GM18873 (cell line): ENCODE results near the gene TRIM2.

Experiments used
- ATAC-seq: cut with Tn5 transposase; IDR thresholded peaks from one replicate; pipeline ENCODE4 v1.9.1; 2021; ENCODE audit warnings: mild to moderate bottlenecking, moderate library complexity, moderate number of reproducible peaks; ENCODE audit not compliant: unreplicated experiment, low FRiP score

Gene TRIM2

DNA sequence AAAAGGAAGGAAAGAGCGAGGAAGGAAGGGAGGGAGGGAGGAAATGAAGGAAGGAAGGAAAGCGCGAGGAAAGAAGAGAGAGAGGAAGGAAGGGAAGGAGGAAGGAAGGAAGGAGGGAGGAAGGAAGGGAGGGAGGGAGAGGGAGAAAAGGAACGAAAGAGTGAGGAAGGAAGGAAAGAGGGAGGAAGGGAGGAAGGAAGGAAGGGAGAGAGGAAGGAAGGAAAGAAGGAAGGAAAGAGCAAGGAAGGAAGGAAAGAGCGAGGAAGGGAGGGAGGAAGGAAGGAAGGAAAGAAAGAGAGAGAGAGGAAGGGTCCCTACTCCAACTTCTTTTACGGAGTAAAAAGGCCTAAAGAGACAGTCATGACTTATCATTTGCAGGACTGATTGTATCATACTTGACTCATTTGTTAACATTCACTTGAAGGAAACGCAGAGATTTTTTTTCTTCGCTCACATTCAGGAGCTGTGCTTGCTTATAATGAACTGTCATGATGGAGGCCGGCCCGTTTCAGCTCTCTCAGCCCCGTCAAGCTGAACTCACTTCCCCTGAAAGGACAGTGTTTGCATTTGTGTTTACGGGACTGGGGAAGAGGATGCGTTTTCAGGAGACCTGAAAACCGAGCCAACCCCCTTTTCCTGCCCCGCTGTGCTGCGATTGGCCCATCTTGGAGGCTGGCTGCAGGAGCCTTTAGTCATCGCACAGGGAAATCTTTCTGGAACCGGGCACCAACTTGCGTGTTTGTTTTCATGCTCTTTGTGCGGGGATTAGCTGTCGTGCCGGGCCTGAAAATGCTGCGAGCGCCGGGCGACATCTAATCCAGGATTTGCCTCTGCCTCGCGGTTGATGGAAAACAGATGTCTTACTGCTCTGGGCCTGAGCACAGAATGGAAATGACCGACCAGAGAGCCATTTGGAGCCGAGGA, 17.8 kb downstream of the TRIM2 start:
- peak; percentile 40 for ATAC-seq

DNA sequence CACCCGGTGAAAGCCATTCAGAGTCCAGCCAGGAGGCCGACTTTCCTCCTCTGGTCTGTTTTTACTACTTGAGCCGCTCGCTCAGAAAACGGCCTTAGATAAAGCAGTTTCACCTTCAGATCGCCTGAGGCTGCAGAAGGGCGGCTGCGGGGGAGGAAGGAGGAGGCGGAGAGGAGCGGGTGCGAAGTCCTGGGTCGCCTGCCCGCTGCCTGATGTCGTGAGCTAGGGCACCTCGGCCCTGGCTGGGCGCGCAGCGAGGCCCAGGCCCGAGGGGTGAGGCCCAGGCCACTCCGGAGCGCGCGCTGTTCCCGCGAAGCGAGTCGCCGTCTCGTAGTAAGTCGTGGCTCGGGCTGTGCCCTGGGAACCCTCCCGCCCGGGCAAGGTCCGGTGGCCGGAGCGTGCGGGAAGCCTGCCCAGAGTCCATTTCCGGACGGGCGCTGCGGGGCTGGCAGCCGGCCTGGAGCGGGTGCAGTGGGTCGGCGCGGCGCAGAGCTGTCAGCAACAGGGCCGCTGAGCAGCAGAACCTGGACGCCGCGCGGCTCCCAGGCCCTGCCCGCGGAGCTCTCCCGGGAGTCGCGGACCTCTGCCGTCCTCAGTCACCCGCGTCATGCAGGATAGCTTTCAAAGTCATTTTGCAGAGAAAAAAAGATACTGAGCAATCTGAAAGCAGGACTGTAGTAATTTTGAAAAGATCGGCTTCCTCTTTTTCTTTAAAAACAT, 18.6 kb downstream of the TRIM2 start:
- peak; percentile 49 for ATAC-seq

DNA sequence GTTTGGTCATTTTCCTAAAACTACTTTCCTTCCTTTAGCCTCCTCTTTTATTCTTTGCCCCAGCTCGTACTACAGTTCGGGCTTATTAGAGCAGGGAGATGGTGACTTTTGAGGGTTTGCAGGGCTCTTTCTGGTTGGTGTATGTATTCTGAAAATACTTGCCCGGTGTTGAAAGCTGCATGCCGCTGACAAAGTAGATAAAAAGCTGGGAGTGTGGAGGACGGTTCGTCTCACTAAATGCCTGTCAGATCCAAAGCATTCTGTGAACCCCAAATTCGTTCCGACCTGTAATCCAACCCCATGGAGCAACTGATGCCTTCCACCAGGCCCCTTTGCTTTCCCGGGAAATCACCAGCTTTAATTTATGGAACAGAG, 19.2 kb downstream of the TRIM2 start:
- no peak for ATAC-seq

DNA sequence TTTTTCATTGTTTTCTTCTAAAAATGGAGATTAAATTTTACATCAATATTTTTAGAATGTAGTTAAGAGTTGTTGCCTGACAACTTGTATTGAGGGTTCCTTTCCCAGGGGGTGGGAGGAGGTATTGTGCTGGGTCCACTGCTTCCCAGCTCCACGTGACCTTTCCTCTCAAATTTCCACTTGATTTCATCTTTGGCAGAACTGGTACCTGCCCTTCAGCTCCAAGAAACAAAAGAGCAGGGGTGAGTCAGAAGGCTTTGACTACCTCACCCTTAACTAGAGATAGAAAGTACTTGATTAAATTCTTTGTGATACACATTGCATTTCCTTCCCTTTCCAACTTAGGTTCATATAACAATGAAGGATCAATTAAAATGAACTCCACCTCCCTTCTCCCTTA, 19.7 kb downstream of the TRIM2 start:
- ATAC-seq, result no peak

DNA sequence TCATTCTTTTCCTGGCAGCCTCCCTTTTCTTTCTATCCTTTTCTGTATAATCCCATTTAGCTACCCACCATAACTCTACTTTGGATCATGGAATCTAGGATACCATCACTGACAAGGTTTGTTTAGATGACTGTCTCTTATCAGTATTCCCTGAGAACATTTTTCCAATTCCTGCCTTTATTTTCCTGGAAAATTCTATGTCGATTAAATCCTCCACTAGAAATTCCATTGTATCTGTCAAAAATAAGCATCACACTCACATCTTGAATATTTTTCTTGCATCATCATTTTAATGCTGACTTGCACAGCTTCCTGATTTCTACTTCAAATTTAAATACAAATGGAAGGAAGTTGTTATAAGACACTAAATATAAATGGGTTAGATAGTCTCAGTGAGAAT, 20.2 kb downstream of the TRIM2 start:
- no peak for ATAC-seq

DNA sequence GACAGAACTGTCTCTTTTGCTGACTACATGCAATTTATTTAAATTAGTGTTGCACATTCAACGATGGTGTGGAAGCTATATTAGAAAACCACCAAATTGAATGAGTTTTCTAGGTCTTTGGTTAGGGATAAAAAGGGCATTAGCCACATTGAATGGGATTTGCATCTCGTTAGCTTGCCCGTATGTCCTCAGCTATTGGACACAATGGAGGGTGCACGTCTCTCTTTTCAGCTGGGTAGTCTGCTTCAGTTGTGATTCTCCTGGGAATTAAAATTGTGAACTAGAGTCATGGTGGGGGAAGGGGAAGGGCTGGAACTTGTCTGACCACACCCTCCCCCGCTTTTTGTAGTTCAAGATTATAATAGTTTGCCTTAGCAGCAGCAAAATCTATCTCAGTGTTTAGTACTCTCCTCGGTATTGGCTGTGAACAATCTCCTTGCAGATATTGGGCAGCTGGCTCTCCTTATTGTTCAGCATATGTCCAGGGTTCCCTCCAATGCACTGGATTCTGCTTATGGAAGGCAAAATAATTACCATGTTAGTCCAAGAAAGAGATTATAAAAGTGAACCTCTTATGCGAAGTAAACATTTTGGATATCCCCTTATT, 23.3 kb downstream of the TRIM2 start:
- ATAC-seq, result no peak

DNA sequence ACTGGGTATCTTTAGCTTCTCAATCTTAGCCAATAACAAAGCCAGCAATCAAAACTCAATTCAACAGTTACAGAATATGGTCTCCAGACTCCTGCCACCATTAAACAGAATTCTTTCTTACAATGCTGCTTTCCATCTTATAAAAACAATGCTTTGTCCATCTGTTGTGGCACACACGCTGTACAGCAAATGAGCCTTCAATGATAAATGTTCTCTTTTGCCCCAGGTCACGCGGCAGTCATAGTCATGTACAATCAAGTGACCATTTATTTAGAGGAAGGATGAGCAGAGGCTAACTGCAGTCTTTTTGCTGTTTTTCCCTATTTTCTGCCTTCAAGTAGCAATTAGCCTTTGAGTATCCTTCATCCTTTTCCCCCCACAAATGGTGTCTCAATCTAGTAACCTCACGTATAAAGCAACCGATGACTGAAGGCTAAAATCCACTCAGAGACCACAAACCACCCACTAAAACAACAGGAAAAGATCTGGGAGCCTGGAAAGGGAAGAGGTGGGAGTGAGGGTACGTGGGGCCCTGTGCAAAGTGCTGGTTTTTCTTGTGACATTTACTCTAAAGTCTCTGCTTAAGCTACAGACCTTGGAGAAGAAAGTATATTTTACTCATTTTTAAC, 24.4 kb downstream of the TRIM2 start:
- ATAC-seq, result no peak

DNA sequence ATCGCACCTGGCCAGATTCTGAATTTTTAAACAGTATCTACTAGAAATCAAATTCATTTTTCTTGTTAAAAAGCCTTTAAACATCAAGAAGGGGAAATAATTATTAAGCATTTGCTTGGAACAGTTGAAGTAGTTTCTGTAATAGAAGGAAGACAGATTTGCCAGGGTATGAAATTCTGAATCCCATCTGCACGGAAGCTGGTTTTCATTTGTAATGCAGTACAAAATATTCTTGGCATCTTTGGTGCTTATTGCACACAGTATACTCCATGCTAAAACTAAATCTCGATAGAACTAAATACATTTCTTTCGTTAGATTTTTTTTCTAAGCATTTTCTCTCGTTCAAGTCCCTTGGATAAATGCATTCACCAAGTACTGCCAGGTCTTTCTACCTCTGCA, 25.3 kb downstream of the TRIM2 start:
- no peak for ATAC-seq

DNA sequence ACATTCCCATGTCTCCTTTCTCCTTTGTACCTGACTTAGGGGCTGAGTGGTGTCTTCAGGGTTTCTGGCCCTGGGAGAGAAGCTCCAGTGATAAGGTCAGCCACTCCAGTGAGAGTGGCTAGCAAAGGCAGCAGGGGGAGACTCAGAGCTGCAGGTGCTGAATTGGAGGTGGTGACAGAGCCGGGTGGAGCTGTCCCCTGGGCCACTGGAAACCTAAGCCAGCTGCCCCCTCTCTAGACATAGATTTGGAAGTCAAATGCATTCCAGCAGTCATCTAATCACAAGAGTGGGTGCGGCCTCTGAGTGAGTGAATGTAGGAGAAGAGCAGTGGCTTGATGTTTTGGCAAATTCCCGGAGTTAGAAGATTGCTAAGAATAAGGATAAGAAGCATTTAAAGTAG, 28.5 kb downstream of the TRIM2 start:
- ATAC-seq, result no peak

DNA sequence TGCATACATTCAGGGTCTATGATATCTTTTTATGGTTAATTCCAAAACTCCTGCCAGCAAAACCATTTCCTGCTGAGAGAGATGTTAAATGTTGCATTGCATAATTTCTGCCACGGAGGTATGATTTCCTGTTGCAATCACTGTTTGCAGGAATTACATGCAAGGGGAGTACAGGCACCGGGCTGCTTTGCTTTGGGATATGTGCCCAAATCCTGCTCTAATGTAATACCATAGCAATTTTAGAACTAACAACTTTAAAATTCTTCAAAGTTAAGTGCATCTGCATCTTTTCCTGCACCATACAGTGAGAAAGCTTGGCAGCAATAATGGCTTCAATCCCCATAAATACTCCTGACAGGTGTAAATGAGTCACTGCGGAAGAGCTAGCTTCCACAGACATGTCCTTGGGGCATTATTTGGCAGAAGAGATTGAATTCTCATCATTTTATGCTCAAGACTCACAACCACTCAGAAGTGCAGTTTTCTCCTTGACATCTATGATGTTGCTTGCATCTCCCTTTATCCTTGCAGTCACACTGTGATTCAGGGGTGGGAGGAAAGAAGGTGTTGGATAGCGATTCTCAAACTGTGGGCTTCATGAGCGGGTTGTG, 29.6 kb downstream of the TRIM2 start:
- ATAC-seq, result no peak

DNA sequence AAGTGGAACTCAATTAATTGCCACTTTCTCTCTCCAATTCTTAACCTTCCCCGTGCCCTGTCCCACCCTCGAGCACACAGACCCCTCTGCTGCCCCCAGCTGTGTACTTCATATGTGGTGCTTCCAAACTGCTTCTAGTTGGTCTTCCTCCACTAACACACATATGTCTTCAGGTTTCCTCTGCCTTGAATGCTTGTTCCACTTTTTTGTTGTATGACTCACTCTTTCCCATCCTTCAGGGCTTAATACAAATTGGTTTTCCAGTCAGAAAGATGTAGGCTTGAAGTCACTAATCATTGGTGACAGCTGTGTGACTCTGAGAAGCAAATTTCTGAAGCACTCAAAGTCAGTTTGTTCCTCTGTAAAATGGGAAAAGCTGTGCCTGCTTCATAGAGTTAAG, 30.6 kb downstream of the TRIM2 start:
- ATAC-seq, result no peak

DNA sequence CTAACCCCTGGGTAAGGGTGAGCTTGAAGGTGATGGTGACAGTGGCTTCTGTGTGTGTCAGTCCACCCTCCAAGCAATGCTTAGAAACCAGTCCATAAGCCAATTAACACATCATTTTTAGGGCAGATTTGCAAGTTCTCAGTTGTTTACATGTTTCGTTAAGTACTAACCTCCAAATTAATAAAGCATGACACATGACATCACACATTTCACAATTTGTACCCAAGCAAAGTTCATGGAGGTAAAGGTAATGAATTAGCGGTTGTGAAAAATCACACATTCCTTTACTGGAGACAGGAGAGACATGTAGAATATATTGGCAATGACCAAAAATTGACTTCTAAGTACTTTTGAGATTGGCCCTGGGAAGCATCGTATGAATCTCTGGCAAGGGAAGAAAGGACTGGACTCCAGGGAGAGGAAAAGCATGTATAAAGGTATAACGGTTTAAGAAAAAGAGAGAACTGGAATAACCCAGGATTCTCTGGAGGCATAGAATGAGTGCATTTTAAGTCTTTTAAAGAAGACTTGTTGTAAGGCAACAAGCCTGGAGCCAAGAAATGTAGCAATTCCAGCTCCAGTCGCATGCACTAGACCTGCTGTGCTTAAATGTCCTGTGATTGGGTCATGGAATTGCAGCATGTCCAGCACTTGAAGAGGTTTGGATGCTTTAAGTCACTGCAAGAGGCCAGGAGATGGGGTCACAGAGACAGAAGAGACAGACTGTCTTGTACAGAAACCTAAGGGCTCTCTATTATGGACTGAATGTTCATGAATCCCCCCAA, 34.1 kb downstream of the TRIM2 start:
- ATAC-seq, result no peak

DNA sequence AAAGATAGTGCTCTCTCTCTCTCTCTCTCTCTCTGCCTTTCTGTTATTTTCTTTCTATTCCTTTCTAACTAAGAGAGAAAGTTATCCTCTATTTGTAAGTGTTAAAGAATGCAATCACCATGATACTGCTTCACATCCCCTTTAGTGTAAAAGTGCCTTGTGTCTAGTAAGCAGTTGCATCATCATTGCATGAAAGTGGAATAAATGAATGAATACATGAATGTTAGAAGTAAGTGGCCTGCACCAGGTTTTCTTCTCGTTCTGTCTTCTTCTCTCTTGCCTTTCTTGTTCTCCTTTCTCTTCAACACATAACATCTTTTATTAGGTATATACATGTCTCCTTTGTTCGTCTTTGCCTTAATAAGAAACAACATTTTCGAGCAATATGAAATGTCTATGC, 35.2 kb downstream of the TRIM2 start:
- no peak for ATAC-seq

DNA sequence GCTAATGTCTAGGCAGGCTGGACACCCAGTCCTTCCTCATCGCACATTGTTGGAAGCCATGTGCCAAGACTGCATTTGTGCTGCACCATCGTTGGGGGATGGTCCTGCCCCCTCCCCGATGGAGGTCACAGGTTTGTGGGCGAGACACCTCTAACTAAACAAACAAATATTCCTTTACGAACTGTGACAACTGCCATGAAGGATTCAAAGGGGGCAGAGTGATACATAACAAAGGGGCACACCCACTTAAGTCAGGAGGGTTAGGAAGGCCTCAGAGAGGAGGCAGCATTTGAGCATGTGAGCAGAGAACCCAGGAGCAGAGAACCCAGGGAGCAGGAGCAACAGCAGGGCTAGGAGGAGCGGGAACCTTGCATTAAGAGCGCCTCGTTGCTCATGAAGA, 37.1 kb downstream of the TRIM2 start:
- ATAC-seq, result no peak

DNA sequence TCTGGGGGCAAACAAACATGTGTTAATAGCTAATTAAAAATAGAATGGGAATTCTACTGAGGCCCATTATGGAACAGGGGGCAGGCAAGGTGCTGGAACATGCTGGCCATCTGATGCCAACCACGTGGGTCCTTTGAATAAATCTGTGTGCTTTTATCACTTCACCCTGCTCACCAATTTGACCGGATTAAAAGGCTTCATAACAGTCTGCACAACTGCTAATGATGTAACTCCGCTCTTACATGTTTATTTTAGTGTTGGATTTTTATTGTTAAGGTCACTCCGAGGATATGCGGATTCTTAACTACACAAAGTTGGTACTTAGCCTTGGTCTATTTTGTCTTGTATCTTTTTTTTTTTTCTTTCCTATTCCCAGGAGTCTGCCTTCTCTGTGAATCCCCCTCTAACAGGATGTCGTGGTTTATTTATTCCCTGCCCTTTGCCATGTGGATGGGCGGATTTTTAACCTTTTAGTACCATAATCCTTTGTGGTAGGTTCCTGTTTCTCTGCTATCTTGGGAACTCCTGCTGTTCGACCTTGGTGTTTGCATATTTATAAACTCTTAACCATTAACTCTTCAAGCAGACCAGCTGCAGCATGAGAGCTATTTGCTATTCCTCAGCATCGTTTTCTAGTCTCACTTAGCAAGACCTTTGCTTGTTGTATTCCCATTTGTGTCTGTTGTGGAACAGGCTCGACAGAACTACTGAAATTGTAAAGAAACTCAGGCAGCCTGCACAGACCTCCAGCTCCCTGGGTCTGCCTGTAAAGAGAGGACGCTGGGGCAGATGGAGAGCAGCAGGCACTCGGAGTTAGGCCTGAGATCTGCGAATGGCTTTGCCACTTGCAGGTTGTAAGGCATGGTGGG, 38.0 kb downstream of the TRIM2 start:
- peak; percentile 66 for ATAC-seq

DNA sequence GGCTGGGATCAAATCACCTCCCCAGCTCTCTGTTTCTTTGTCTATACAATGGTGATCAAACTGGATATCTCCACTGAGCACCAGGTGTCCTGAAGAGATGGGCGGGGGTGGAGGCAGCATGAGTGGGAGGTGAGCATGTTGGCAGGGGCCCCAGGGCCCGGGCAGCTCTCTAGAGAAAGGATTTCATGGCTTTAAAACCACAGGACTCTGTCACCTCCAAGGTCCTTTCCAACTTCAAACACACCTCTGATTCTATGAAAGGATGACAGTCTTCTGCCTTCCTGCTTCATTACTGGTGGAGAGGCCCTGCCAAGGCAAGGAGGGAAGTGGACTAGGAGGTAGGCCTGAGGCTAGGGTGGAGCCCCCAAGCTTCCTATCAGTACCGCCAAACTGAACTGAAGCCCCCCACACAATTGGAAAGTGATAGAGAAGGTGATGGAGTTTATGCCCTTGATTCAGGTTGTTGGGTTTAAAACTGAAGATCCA, 38.6 kb downstream of the TRIM2 start:
- no peak for ATAC-seq

DNA sequence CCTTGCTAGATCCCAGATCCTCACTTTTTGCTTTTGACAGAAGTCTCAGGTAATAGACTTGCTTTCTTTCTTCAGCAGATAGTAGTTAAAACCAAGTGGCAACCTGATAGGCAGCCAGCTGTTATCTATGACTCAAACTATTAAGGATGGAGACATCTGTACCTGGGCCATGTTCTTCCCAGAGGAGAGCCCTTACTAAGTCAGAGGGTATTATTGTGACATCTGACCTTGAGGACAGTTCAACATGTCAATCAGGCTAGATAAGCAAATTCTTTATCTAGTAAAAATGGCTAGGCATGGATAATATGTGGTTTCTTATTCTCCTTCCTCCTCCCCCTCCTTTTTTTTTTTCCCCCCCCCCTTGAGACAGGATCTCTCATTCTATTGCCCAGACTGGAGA, 39.2 kb downstream of the TRIM2 start:
- no peak for ATAC-seq

DNA sequence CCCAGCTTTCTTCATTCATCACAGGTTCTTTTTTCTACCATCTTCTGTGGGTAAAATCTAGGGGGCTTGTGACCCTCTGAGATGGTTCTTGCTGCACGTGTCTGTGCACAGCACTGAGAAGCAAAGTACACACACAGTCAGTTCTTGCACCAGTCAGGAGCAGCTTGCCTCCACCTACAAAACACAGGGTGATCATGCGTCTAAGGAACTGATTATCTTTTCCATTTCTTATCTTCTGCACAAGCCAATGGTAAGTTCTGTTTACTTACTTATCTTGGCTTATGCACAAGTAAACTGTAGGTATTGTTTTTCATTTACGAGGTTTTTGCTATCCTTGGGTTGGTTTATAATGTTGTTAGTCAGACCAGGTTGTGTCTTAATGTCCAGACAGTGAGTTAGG, 40.7 kb downstream of the TRIM2 start:
- ATAC-seq, result no peak

DNA sequence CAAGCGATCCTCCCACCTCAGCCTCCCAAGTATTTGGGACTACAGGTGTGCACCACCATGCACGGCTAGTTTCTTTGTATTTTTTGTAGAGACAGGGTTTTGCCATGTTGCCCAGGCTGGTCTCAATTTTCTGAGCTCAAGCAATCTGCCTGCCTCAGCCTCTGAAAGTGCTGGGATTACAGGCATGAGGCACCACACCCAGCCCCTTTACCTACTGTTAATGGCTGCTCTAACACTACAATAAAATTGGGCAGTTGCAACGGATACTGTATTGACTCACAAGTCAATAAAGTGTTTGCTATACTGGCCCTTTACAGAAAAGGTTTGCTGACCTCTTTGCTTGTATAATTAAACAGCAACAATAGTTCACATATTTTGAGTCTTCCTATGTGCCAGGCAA, 41.5 kb downstream of the TRIM2 start:
- ATAC-seq, result no peak
